VCaP (cell line): Measurements from ENCODE around the gene SPP2.

Experiments used
- H3K27ac ChIP-seq: fragments of 450-650 bp; 2 replicates; pipeline ENCODE4 v1.5.1; 2017
- CTCF ChIP-seq: fragments of 450-650 bp; conservative IDR thresholded peaks from 2 replicates; pipeline ENCODE4 v1.5.1; 2017; ENCODE audit warnings: mild to moderate bottlenecking, moderate library complexity

SPP2 gene

GRCh38 chr2:234050455-234051135, at the start of gene SPP2:
TSS of gene SPP2 (plus strand) at chr2:234050702. CDS start at chr2:234050787, 85 bp downstream.
- no peak for TF ChIP-seq CTCF
- H3K27ac ChIP-seq: no peak within 1 kb of the TSS

- no peak overlapping the region for H3K27ac ChIP-seq
Observed at GRCh38 chr2:234001380-234002160, 48.9 kb upstream of the SPP2 start.

GRCh38 chr2:234002281-234002680, 48.2 kb upstream of the SPP2 start:
- TF ChIP-seq CTCF: no peak
- H3K27ac ChIP-seq: no peak overlapping the region

More at GRCh38 chr2:234001380-234002160, 48.9 kb upstream of the SPP2 start:
- no peak for TF ChIP-seq CTCF

- no peak for TF ChIP-seq CTCF
- no peak overlapping the region for H3K27ac ChIP-seq
Observed at GRCh38 chr2:234003972-234004617, 46.4 kb upstream of the SPP2 start.

- TF ChIP-seq CTCF: no peak
Observed at GRCh38 chr2:234005126-234005525, 45.4 kb upstream of the SPP2 start.

GRCh38 chr2:234006501-234006900, 44.0 kb upstream of the SPP2 start:
- TF ChIP-seq CTCF: no peak
- no peak overlapping the region for H3K27ac ChIP-seq

More at GRCh38 chr2:234005126-234005525, 45.4 kb upstream of the SPP2 start:
- no peak overlapping the region for H3K27ac ChIP-seq

- peak overlapping the region; percentile 3; the same call in 1 of the 2 replicates for H3K27ac ChIP-seq
- no peak for TF ChIP-seq CTCF
Observed at GRCh38 chr2:234014427-234014826, 36.1 kb upstream of the SPP2 start.
